Measurements from ENCODE around the gene RAPGEF5. TPM values are rescaled to one million over a fixed set of nuclear protein-coding genes. Genes with fewer than 3 reads are reported as not detected.

Gene RAPGEF5
- total RNA-seq, 1 experiment from 2014 or later, result 16.4 TPM

DNA sequence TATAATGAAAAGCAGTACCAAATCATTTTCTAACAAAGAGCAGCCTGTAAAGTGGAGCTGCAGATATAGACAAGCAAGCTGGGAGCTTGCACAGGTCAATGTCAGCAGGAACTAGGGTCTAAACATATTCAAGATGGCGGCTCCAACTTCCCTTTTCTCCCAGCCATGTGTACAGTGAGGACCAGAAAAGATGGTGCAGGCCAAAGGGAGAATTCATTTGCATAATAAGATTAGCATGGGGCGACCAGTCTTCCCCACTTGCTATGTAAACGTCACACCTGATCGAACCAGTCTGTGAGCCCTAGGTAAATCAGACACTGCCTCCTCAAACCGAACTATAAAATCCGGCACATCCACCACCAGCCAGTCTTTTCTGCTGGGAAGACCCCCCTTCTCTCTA, 4.4 kb upstream of the RAPGEF5 start:
- no TSS peak for BruUV-seq (replicated peaks)
- intact Hi-C loops (cut with micrococcal nuclease; ENCODE audit: unreplicated experiment), result no loop called here
- Histone ChIP-seq H3K27me3 (ENCODE audit: insufficient read depth, low read depth) (no peaks in the 10 kb centered on the region), H2AFZ (no peak overlapping the region), H3K4me3 (no peak overlapping the region), H3K36me3 (ENCODE audit: low read depth) (no peaks in the 10 kb centered on the region), H3K9me2 (ENCODE audit: insufficient read depth) (no peaks in the 10 kb centered on the region), H4K20me1 (ENCODE audit: insufficient read depth) (no peaks in the 10 kb centered on the region), H3K4me1 (replicated peaks; ENCODE audit: insufficient read depth) (peaks cover 18% of the 10 kb centered on the region), H3F3A (ENCODE audit: insufficient read depth, low read depth) (peaks cover 11% of the 10 kb centered on the region; the same call in 1 of the 2 replicates), H3K4me2 (no peak overlapping the region), H3K79me2 (ENCODE audit: low read depth) (no peaks in the 10 kb centered on the region), H3K27ac (no peak overlapping the region), H3K9me3 (ENCODE audit: insufficient read depth, low read depth) (no peaks in the 10 kb centered on the region)
- CTCF ChIA-PET, result no interaction called here
- DNase-seq, result no peak
- POLR2A ChIA-PET (ENCODE audit: unreplicated experiment), result interaction anchor here (0.6 to 0.7 kb wide), 2 partner anchors 129 to 384 kb away, joined by 3 read pairs; no protein-coding TSS in a partner anchor
- TF ChIP-seq, protein P1, sequence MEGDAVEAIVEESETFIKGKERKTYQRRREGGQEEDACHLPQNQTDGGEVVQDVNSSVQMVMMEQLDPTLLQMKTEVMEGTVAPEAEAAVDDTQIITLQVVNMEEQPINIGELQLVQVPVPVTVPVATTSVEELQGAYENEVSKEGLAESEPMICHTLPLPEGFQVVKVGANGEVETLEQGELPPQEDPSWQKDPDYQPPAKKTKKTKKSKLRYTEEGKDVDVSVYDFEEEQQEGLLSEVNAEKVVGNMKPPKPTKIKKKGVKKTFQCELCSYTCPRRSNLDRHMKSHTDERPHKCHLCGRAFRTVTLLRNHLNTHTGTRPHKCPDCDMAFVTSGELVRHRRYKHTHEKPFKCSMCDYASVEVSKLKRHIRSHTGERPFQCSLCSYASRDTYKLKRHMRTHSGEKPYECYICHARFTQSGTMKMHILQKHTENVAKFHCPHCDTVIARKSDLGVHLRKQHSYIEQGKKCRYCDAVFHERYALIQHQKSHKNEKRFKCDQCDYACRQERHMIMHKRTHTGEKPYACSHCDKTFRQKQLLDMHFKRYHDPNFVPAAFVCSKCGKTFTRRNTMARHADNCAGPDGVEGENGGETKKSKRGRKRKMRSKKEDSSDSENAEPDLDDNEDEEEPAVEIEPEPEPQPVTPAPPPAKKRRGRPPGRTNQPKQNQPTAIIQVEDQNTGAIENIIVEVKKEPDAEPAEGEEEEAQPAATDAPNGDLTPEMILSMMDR (conservative IDR thresholded peaks at IDR 0.05), result no peak
- no peak for TF ChIP-seq EZH2 (IDR thresholded peaks at IDR 0.05; ENCODE audit: low read depth)

DNA sequence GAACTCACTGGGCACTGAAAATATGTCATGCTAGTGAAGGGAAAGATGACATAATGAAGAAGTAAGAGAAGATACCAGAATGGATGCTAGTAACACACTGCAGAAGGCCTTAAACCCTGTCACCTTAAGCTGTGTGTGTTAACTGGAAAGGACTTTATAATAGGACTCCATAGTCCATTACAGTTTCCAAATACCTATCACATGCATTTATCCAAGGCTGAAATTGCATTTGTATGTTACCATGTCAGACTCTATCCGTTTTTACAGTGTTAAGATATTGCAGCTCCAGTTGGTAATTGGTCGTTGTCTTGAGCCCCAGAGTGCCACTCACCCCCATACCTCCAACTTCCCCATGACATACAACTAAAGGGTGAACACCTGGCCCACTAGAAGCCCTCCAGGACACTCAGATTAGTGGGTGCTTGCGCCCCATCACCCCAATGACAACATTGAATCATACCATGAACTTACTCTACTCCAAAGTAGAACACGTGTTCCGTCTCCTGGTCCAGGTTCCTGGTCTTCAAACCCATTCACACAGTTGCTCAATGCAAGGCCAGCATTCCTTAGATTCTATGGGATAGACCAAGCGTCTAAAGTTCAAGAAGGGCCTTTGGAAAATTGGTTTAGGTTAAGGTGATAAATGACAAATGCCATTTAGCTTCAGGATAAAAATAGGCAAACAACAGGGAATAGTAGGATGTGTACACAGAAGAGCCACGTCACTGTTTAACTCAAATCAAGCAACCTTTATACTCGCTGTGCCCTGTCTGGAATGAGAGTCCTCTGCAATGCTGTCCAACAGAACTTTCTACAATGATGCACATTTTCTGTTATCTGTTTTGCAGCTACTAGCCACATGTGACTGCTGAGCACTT, 2.1 kb upstream of the RAPGEF5 start:
- no peaks in the 10 kb centered on the region for H3K9me2 ChIP-seq (ENCODE audit: insufficient read depth)
- H3K4me1 ChIP-seq (replicated peaks; ENCODE audit: insufficient read depth), result peaks cover 35% of the 10 kb centered on the region
- ChIA-PET POLR2A (ENCODE audit: unreplicated experiment) (no interaction called here), CTCF (no interaction called here)
- H3K4me2 ChIP-seq, result no peak overlapping the region
- intact Hi-C loops (cut with micrococcal nuclease; ENCODE audit: unreplicated experiment), result no loop called here
- no peak overlapping the region for H3K4me3 ChIP-seq
- H3K9me3 ChIP-seq (ENCODE audit: insufficient read depth, low read depth), result no peaks in the 10 kb centered on the region
- DNase-seq, result no peak
- H3K27me3 ChIP-seq (ENCODE audit: insufficient read depth, low read depth), result no peaks in the 10 kb centered on the region
- BruUV-seq (replicated peaks), result no TSS peak
- peaks cover 22% of the 10 kb centered on the region for H3K79me2 ChIP-seq (ENCODE audit: low read depth)
- H3K27ac ChIP-seq, result no peak overlapping the region
- H2AFZ ChIP-seq, result no peak overlapping the region
- H3K36me3 ChIP-seq (ENCODE audit: low read depth), result no peaks in the 10 kb centered on the region
- peaks cover 11% of the 10 kb centered on the region; the same call in 1 of the 2 replicates for H3F3A ChIP-seq (ENCODE audit: insufficient read depth, low read depth)
- no peaks in the 10 kb centered on the region for H4K20me1 ChIP-seq (ENCODE audit: insufficient read depth)
- TF ChIP-seq, protein P1 (conservative IDR thresholded peaks at IDR 0.05), result no peak
- TF ChIP-seq EZH2 (IDR thresholded peaks at IDR 0.05; ENCODE audit: low read depth), result no peak

DNA sequence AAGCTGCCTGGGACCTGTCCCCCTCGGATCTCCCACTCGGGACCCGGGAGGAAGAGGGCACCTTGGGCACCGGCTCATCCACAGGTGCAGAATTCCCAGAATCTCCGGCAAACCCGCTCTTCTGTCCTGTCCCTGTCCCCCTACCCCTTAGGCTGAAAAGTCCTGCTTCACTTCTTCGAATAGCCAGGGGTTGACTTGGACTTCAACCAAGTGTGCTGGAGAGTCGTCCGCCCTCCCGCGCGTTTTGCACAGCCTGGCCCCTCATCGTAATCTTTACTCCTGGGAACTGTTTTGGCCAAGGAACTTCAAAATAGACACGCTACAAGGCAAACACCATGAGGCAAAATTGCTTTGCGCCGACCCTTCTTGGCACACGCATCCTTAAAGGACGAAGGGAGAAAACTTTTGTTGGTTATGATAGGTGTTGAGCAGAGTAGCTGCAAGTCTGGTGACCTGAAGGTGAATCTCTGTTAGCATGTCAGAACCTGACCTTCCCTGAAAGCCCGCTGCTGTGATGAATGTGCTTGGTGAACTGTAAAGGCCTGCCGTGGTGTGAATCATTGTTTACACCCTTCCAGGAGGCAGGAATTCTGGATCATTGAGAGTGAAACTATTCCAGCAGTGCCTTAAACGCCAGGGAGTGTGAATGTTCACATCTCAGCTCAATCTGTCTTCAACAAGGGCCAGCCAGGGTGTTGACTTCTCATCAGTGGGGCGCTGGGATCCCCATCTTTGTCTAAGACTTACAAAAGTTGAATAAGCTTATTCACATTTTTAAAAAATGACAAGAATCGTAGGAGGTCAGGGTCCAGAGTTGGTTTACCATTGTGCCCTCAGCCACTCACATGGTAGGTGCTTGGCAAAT, 589 bp upstream of the RAPGEF5 start:
- no peak for DNase-seq
- Histone ChIP-seq H3K4me1 (replicated peaks; ENCODE audit: insufficient read depth) (peaks cover 35% of the 10 kb centered on the region), H3K9me2 (ENCODE audit: insufficient read depth) (no peaks in the 10 kb centered on the region), H3K4me3 (peak overlapping the region; percentile 83; the same call in 1 of the 2 replicates), H3K4me2 (peak overlapping the region; percentile 96), H3K36me3 (ENCODE audit: low read depth) (no peaks in the 10 kb centered on the region), H4K20me1 (ENCODE audit: insufficient read depth) (no peaks in the 10 kb centered on the region), H3K27me3 (ENCODE audit: insufficient read depth, low read depth) (no peaks in the 10 kb centered on the region), H3K79me2 (ENCODE audit: low read depth) (peaks cover 34% of the 10 kb centered on the region), H3K27ac (no peak overlapping the region), H3F3A (ENCODE audit: insufficient read depth, low read depth) (peaks cover 14% of the 10 kb centered on the region; the same call in 1 of the 2 replicates), H3K9me3 (ENCODE audit: insufficient read depth, low read depth) (peaks cover 4% of the 10 kb centered on the region; the same call in 1 of the 2 replicates), H2AFZ (0 out of 2 replicates have a peak overlapping the region, but pooled peaks have one; percentile 10)
- BruUV-seq (replicated peaks), result no TSS peak
- TF ChIP-seq, protein P1 (conservative IDR thresholded peaks at IDR 0.05), result no peak
- no peak for TF ChIP-seq EZH2 (IDR thresholded peaks at IDR 0.05; ENCODE audit: low read depth)
- CTCF ChIA-PET, result no interaction called here
- intact Hi-C loops (cut with micrococcal nuclease; ENCODE audit: unreplicated experiment), result loop anchor here (1.0 to 2.0 kb wide), 2 partner anchors 85 to 131 kb away; no protein-coding TSS in a partner anchor
- POLR2A ChIA-PET (ENCODE audit: unreplicated experiment), result no interaction called here
